ENCODE results near the gene MRPL18.
A peak's percentile ranks its signal among the peaks of the same experiment; 100 is the strongest.
"Not testable (repeated sequence)": the region's sequence is repeated elsewhere in the genome, so short reads cannot be mapped to it uniquely, and the experiment has no call there.

Gene MRPL18

GRCh38 chr6:159788753-159789376 lies 1.4 kb upstream of the MRPL18 start:
- TF ChIP-seq JUND (IDR thresholded peaks at IDR 0.05; ENCODE audit: low read depth), result no peak
- in situ Hi-C loops (cut with HindIII; ENCODE audit: low pct_unique_long_range_greater_than_20kb, low sequenced_read_pairs), result no loop called here
- DNase-seq (ENCODE audit: low read depth in 1 of 2, low spot score in 1 of 2), result peak in 1 of 2 experiments; percentile 24

DNA sequence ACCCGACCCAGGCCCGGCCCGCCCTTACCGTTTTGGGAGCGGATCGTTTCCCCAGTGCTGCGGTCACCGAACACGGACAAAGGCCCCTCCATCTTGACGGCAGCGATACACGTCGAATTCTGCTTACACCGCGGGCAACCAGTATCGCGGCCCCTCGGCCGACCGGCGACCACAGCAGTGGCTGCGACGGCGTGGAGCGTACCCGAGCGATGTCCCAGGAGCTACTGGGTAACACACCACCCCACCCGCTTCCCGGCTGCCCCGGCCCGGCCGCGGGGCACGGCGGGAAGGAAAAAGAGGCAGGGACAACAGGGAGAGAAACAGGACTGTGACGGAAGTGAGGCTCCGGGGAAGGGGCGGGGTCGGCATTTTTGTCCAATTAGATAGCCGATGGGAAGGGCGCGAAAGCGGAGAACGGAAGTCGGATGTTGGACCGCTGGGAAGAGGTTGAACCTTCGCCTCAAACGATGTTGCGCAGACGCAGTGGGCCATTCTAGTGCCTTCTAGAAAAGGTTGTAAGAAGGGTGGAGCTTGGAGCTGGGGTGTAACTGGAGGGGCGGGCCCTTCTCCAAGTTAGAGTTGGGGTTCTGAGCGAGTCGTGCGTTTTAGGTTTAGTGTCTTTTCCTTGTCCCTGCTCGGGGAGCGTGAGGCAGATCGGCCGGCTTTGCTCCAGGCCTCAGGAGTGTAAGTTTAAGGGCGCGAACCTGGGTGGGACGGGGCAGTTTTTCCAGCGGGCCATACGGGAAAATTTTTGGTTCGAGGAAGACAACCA lies 704 bp upstream of the MRPL18 start, which contains the start of gene TCP1:
TSS of gene TCP1 (minus strand) at position 226 of the 772 bp plus-strand sequence. CDS start at position 92, 134 bp downstream.
- in situ Hi-C loops (cut with HindIII; ENCODE audit: low pct_unique_long_range_greater_than_20kb, low sequenced_read_pairs), result no loop called here
- peak; percentile 92 to 99 for DNase-seq (ENCODE audit: low read depth in 1 of 2, low spot score in 1 of 2)
- TF ChIP-seq JUND (IDR thresholded peaks at IDR 0.05; ENCODE audit: low read depth), result no peak

DNA sequence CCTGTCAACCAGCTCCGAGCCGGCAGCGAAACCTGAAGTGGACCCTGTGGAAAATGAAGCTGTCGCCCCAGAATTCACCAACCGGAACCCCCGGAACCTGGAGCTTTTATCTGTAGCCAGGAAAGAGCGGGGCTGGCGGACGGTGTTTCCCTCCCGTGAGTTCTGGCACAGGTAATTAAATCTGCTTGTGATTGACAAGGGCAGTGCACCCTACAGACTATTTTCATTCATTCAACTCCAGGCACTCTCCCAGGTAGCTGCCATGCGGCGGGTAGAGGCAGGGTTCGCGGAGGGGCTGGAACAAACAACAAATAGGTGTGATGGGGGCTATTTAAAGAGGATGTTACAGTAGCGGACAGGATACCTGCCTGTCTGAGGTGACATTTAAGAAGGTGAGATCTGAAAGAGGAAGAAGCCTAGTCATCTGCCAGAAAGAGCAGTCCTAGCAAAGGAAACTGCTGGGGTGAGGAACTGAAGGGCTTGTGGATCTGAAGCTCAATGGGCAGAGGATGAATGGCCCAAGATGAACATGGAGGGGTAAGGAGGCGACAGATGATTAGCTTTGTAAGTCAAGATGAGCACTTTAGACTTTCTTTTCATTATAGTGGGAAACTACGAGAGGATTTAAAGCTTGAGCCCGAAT lies 810 bp downstream of the MRPL18 start:
- peak in 1 of 2 experiments; percentile 3 for DNase-seq (ENCODE audit: low read depth in 1 of 2, low spot score in 1 of 2)
- no peak for TF ChIP-seq JUND (IDR thresholded peaks at IDR 0.05; ENCODE audit: low read depth)
- in situ Hi-C loops (cut with HindIII; ENCODE audit: low pct_unique_long_range_greater_than_20kb, low sequenced_read_pairs), result no loop called here

GRCh38 chr6:159794976-159795375 lies 4.7 kb downstream of the MRPL18 start:
- DNase-seq (ENCODE audit: low read depth in 1 of 2, low spot score in 1 of 2); in situ Hi-C loops (cut with HindIII; ENCODE audit: low pct_unique_long_range_greater_than_20kb, low sequenced_read_pairs): not testable (repeated sequence)

GRCh38 chr6:159797554-159797953 lies 7.3 kb downstream of the MRPL18 start:
- no peak for TF ChIP-seq JUND (IDR thresholded peaks at IDR 0.05; ENCODE audit: low read depth)
- no peak for DNase-seq (ENCODE audit: low read depth in 1 of 2, low spot score in 1 of 2)
- in situ Hi-C loops (cut with HindIII; ENCODE audit: low pct_unique_long_range_greater_than_20kb, low sequenced_read_pairs), result no loop called here

- TF ChIP-seq JUND (IDR thresholded peaks at IDR 0.05; ENCODE audit: low read depth), result no peak
- in situ Hi-C loops (cut with HindIII; ENCODE audit: low pct_unique_long_range_greater_than_20kb, low sequenced_read_pairs), result no loop called here
- DNase-seq (ENCODE audit: low read depth in 1 of 2, low spot score in 1 of 2), result no peak
Observed at GRCh38 chr6:159800141-159800865, 10.0 kb downstream of the MRPL18 start, which contains the start of gene PNLDC1. Gene PNLDC1 (plus strand): TSS chr6:159800276. CDS start chr6:159800308, 32 bp downstream.

DNA sequence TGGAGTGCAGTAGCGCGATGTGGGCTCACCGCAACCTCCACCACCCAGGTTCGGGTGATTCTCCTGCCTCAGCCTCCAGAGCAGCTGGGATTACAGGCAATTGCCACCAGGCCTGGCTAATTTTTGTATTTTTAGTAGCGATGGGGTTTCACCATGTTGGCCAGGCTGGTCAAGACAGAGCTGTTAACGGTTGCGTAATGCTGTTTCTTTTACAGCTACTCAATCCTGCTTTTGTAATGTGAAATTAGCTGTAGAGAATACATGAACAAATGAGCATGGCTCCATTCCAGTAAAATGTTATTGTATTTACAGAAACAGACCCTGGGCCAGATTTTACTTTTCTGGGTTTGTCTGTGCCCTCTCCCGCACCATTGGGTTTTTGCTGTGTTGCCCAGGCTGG lies 11.7 kb downstream of the MRPL18 start:
- in situ Hi-C loops (cut with HindIII; ENCODE audit: low pct_unique_long_range_greater_than_20kb, low sequenced_read_pairs), result no loop called here
- no peak for DNase-seq (ENCODE audit: low read depth in 1 of 2, low spot score in 1 of 2)
- TF ChIP-seq JUND (IDR thresholded peaks at IDR 0.05; ENCODE audit: low read depth), result no peak

DNA sequence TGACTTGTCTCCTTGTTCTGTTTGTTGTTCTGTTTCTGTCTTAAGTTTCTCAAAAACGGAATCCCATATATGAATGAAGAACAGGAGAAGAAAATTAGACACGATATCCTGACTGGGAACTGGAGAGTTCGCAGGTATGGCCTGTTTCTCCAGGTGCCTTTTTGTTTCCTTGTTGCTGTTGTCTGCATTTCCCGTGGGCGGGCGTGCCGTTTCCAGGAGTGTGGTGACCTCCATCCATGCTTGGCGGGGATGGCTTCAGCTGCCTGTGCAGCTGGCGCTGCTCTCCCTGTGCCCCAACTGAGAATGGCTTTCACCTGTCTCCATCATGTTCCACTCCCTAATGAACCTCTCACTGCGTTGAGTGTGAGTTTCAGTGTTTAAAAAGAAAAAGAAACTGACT lies 14.2 kb downstream of the MRPL18 start:
- no peak for TF ChIP-seq JUND (IDR thresholded peaks at IDR 0.05; ENCODE audit: low read depth)
- in situ Hi-C loops (cut with HindIII; ENCODE audit: low pct_unique_long_range_greater_than_20kb, low sequenced_read_pairs), result no loop called here

GRCh38 chr6:159805440-159806020 lies 15.3 kb downstream of the MRPL18 start:
- in situ Hi-C loops (cut with HindIII; ENCODE audit: low pct_unique_long_range_greater_than_20kb, low sequenced_read_pairs), result no loop called here
- DNase-seq (ENCODE audit: low read depth in 1 of 2, low spot score in 1 of 2), result no peak

More for the DNA sequence above, 14.2 kb downstream of the MRPL18 start:
- no peak for DNase-seq (ENCODE audit: low read depth in 1 of 2, low spot score in 1 of 2)

GRCh38 chr6:159806021-159806458 lies 15.8 kb downstream of the MRPL18 start:
- DNase-seq (ENCODE audit: low read depth in 1 of 2, low spot score in 1 of 2), result no peak
- no peak for TF ChIP-seq JUND (IDR thresholded peaks at IDR 0.05; ENCODE audit: low read depth)
- in situ Hi-C loops (cut with HindIII; ENCODE audit: low pct_unique_long_range_greater_than_20kb, low sequenced_read_pairs), result no loop called here

More at GRCh38 chr6:159805440-159806020, 15.3 kb downstream of the MRPL18 start:
- no peak for TF ChIP-seq JUND (IDR thresholded peaks at IDR 0.05; ENCODE audit: low read depth)

GRCh38 chr6:159807150-159807858 lies 17.0 kb downstream of the MRPL18 start:
- in situ Hi-C loops (cut with HindIII; ENCODE audit: low pct_unique_long_range_greater_than_20kb, low sequenced_read_pairs), result no loop called here
- no peak for DNase-seq (ENCODE audit: low read depth in 1 of 2, low spot score in 1 of 2)
- TF ChIP-seq JUND (IDR thresholded peaks at IDR 0.05; ENCODE audit: low read depth), result no peak

Data from T47D (cell line).